Stomach (tissue), 9 donors: ENCODE measurements around the gene CHI3L1. TPM values are rescaled to one million over a fixed set of nuclear protein-coding genes. Genes with fewer than 3 reads are reported as not detected.
A peak's percentile ranks its signal among the peaks of the same experiment; 100 is the strongest.

Experiments
- DNase-seq, 2 donors: peaks; one replicate each; pipeline versions ENCODE4 v3.0.0 to v3.0.0-alpha.2; 2013 to 2019
- H3K27ac ChIP-seq, 5 donors: fragments of 200-600 bp in 4 of 5; sonication (generic) in 4 of 5; one replicate each; pipeline ENCODE4 v1.5.1; 2013 to 2019; ENCODE audit warnings: mild to moderate bottlenecking in 1 of 5, moderate library complexity in 1 of 5
- H3K27me3 ChIP-seq, 3 donors: fragments of 200-600 bp; sonication (generic); one replicate each; pipeline ENCODE4 v1.5.1; 2017 to 2019; ENCODE audit warnings: mixed run types in 1 of 3
- H3K36me3 ChIP-seq, 4 donors: fragments of 200-600 bp; sonication (generic); 1 replicate in 3 of 4; 2 replicates in 1 of 4; pipeline ENCODE4 v1.5.1; 2016 to 2019
- H3K4me1 ChIP-seq, 4 donors: fragments of 200-600 bp; sonication (generic); one replicate each; pipeline ENCODE4 v1.5.1; 2016 to 2019
- H3K4me3 ChIP-seq, 4 donors: fragments of 200-600 bp; sonication (generic) in 3 of 4; one replicate each; pipeline ENCODE4 v1.5.1; 2016 to 2019; ENCODE audit warnings: mild to moderate bottlenecking in 1 of 4
- H3K9me3 ChIP-seq, 4 donors: fragments of 200-600 bp; sonication (generic); one replicate each; pipeline ENCODE4 v1.5.1; 2016 to 2019
- EP300 ChIP-seq: sonication (generic); formaldehyde crosslinking; IDR thresholded peaks from one replicate; pipeline ENCODE4 v1.6.1; 2017; ENCODE audit warnings: antibody characterized with exemption
- POLR2A ChIP-seq, 4 donors: fragments of 450-650 bp; IDR thresholded peaks; one replicate each; pipeline ENCODE4 v1.6.1; 2016; ENCODE audit warnings: antibody characterized with exemption in 4 of 4, control low read depth in 2 of 4, mild to moderate bottlenecking in 1 of 4, moderate library complexity in 1 of 4
- POLR2AphosphoS5 ChIP-seq, 3 donors: sonication (generic); formaldehyde crosslinking; IDR thresholded peaks; one replicate each; pipeline ENCODE4 v1.6.1; 2016; ENCODE audit warnings: antibody characterized with exemption in 3 of 3
- WGBS, 5 donors: extraction: QIAGEN DNeasy Blood & Tissue Kit in 3 of 5; methylation state at CpG; one replicate each; pipeline versions ENCODE4 v1.1.5 to v1.1.7; 2013 to 2018; 5-methylcytosine and 5-hydroxymethylcytosine counted together
- intact Hi-C: fragments of 100-400 bp; cut with DNase I; formaldehyde crosslinking; loops from one replicate; pipeline ENCODE4 v1.15.1; 2023; ENCODE audit warnings: low total_unique reads
- polyA plus RNA-seq, 3 donors: library from polyadenylated mRNA; stranded (reverse); fragments of 200-250 nt; gene quantifications; one replicate each; pipeline ENCODE4 v1.2.3, GENCODE V29; 2013
- total RNA-seq, 5 donors: library from RNA; depleted of rRNA; stranded (reverse); fragments of >200 nt; gene quantifications; one replicate each; pipeline versions ENCODE4 v1.1.0 to v1.2.3, GENCODE V29; 2014 to 2016
- TF ChIP-seq, protein P1 (sequence below), 7 experiments: fragments of 450-650 bp in 4 of 7; fragments of 200-600 bp in 3 of 7; sonication (generic) in 3 of 7; IDR thresholded peaks; one replicate each; pipeline ENCODE4 v1.5.1; 2016 to 2019; ENCODE audit warnings: antibody characterized with exemption in 7 of 7, control low read depth in 2 of 7, mild to moderate bottlenecking in 1 of 7
- donor health status: healthy with polysubstance abuse.
- donor health status: Bipolar disorder and iron deficiency.
- donor health status: healthy.

The CHI3L1 gene
- total and polyA plus RNA-seq, 8 donors: 1.1 to 28.1 (median 3.9) TPM; not detected in 3

DNA sequence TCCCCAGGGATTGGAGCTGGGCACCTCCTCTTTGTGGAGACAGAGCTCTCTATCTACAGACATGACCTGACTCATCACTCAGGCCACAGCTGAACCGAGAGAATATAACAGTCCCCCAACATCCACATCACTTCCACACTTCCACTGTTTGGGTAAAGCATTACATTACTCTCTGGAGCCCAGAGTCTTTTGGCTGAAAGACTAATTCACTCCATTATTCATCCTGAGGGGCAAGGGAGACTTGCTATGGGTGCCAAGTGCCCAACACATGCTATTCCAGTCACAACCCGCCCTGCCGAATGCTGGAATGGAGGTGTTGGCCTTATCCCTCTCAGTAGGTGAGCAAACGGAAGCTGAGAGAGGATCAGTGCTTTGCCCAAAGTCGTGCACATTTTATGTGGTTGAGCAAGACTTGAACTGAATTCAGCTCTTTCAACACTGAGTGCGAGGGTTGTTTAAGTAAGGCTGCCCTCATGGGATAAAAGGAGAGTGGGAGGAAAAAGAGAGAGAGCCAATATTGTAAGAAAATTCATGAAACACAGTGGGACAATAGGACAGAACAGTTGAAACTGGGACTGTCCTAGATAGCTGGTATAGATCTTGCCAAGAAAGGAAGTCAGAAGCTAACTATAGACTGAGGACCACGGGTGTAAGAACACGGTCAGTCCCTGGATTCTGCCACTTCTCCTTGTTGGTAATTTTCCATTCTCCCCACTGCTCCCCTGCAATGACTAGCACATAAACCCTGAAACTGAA lies 13.5 kb upstream of the CHI3L1 start:
- Histone ChIP-seq H3K9me3 (no peaks in the 10 kb centered on the region), H3K36me3 (no peaks in the 10 kb centered on the region), H3K27ac (peak overlapping the region in 4 of 5 donors; percentile 59 to 84 (median 73)), H3K4me1 (peaks cover 0 to 33% (median 14%) of the 10 kb centered on the region in 4 donors), H3K27me3 (peaks cover 0 to 20% (median 0%) of the 10 kb centered on the region in 3 donors), H3K4me3 (no peak overlapping the region)
- WGBS, 5 donors: 47 to 64% (median 55%) methylated on average over 8 of the region's 8 CpGs
- peak in 1 of 2 donors; percentile 18 for DNase-seq
- TF ChIP-seq EP300 (no peak), POLR2AphosphoS5 (IDR thresholded peaks at IDR 0.05) (peak in 2 of 3 donors; percentile 50 to 66)
- intact Hi-C loops: no loop called here

DNA sequence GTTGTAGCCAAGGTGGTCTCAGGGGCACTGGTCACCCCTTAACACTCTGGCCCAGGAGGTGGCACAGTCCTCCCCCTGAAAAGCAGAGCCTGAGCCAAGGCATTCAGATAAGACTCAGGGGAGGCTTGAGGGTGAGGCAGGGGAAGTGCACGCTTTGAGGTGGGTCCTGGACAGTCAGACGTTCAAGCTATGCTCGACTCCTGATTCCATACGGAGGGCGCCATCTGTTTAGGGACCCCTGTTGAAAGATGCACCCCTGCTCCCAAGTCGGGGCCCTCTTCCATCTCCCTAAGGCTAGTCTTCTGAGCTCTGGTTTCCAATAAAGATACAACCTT lies 12.9 kb upstream of the CHI3L1 start:
- no peak overlapping the region for H3K4me3 ChIP-seq
- DNase-seq: peak in 1 of 2 donors; percentile 21
- intact Hi-C loops: no loop called here
- peak overlapping the region in 4 of 5 donors; percentile 59 to 84 (median 73) for H3K27ac ChIP-seq
- TF ChIP-seq POLR2A (IDR thresholded peaks at IDR 0.05) (no peak), EP300 (no peak), POLR2AphosphoS5 (IDR thresholded peaks at IDR 0.05) (no peak)
- TF ChIP-seq, protein P1, sequence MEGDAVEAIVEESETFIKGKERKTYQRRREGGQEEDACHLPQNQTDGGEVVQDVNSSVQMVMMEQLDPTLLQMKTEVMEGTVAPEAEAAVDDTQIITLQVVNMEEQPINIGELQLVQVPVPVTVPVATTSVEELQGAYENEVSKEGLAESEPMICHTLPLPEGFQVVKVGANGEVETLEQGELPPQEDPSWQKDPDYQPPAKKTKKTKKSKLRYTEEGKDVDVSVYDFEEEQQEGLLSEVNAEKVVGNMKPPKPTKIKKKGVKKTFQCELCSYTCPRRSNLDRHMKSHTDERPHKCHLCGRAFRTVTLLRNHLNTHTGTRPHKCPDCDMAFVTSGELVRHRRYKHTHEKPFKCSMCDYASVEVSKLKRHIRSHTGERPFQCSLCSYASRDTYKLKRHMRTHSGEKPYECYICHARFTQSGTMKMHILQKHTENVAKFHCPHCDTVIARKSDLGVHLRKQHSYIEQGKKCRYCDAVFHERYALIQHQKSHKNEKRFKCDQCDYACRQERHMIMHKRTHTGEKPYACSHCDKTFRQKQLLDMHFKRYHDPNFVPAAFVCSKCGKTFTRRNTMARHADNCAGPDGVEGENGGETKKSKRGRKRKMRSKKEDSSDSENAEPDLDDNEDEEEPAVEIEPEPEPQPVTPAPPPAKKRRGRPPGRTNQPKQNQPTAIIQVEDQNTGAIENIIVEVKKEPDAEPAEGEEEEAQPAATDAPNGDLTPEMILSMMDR (IDR thresholded peaks at IDR 0.05): no peak
- H3K9me3 ChIP-seq: no peaks in the 10 kb centered on the region
- H3K27me3 ChIP-seq: peaks cover 0 to 20% (median 0%) of the 10 kb centered on the region in 3 donors
- WGBS, 5 donors: 88 to 91% (median 89%) methylated on average over 6 of the region's 6 CpGs
- peaks cover 0 to 33% (median 14%) of the 10 kb centered on the region in 4 donors for H3K4me1 ChIP-seq
- no peaks in the 10 kb centered on the region for H3K36me3 ChIP-seq

DNA sequence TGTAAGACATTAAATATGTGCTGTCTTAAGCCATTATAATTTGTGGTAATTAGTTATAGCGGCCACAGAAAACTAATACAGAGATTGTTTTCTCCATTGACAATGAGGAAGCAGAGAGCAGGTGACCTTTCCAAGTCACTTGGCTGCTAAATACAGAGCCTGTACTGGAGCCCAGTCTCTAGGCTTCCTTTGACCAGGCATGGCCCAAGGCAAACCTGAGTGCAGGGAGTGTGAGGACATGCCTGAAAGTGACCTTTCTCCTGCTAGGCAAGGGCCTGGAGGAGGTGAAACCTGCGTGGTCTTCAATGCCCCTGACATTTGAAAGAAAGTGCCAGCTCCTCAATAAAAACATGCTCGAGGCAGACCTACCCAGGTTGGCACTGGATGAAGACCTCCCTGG lies 12.5 kb upstream of the CHI3L1 start:
- 74 to 84% (median 83%) methylated on average over 2 to 3 of the region's 3 CpGs for WGBS, 5 donors
- Histone ChIP-seq H3K27ac (peak overlapping the region in 4 of 5 donors; percentile 59 to 84 (median 73)), H3K9me3 (no peaks in the 10 kb centered on the region)

DNA sequence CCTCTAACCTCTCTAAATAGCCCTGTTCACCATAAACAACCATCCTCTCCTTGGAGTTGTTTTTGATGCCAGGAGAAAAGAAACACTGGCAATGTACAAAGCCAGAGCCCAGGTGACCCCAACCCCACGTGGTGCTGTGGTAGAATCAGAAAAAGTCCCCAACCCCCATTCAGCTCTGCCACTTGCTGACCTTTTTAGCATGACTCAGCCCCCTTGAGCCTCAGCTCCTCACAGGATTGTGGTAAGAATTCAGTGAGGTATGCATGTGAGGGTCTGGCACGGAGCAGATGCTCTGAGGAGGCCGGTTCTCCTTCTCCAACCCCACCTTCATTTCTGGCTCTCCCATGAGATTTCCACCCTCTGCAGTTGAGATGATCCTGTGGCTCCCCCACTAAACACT lies 11.1 kb upstream of the CHI3L1 start:
- no peaks in the 10 kb centered on the region for H3K36me3 ChIP-seq
- no peak for TF ChIP-seq POLR2AphosphoS5 (IDR thresholded peaks at IDR 0.05)
- no peak for TF ChIP-seq EP300
- TF ChIP-seq, protein P1 (IDR thresholded peaks at IDR 0.05): no peak
- no peak for TF ChIP-seq POLR2A (IDR thresholded peaks at IDR 0.05)
- H3K27ac ChIP-seq: no peak overlapping the region
- H3K4me1 ChIP-seq: peaks cover 0 to 33% (median 14%) of the 10 kb centered on the region in 4 donors
- no peak overlapping the region for H3K4me3 ChIP-seq
- DNase-seq: no peak
- intact Hi-C loops: no loop called here
- WGBS, 5 donors: 48 to 61% (median 56%) methylated on average over 3 of the region's 3 CpGs
- no peaks in the 10 kb centered on the region for H3K9me3 ChIP-seq
- H3K27me3 ChIP-seq: peaks cover 0 to 20% (median 0%) of the 10 kb centered on the region in 3 donors

More for the DNA sequence above, 12.5 kb upstream of the CHI3L1 start:
- Histone ChIP-seq H3K27me3 (peaks cover 0 to 20% (median 0%) of the 10 kb centered on the region in 3 donors), H3K4me1 (peaks cover 0 to 33% (median 14%) of the 10 kb centered on the region in 4 donors), H3K4me3 (no peak overlapping the region), H3K36me3 (no peaks in the 10 kb centered on the region)
- intact Hi-C loops: no loop called here
- TF ChIP-seq EP300 (no peak), POLR2AphosphoS5 (IDR thresholded peaks at IDR 0.05) (no peak), POLR2A (IDR thresholded peaks at IDR 0.05) (no peak)
- TF ChIP-seq, protein P1 (IDR thresholded peaks at IDR 0.05): no peak
- DNase-seq: no peak

DNA sequence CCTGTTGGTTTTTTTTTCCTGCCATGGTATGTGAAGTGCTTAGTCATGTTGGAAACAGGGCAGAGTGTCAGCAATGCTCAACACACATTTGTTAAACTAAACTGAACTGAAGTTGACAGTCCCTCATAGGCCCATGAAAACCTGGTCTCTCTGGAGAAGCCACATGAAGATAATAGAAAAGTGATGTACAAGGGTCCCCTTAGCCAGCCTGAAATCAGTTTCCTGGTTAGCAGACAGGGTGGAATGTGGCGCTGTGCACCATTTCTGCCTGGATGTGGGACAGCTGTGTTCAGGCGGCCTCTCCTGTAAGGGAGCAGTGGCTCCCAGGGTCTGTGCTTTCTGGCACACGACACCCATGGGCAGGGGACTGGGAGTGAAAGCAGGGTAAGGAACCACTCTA lies 9.9 kb upstream of the CHI3L1 start:
- Histone ChIP-seq H3K9me3 (no peaks in the 10 kb centered on the region), H3K4me3 (no peak overlapping the region), H3K36me3 (no peaks in the 10 kb centered on the region), H3K27me3 (peaks cover 0 to 13% (median 0%) of the 10 kb centered on the region in 3 donors), H3K4me1 (peaks cover 0 to 24% (median 14%) of the 10 kb centered on the region in 4 donors), H3K27ac (peak overlapping the region in 1 of 5 donors; percentile 43)
- WGBS, 5 donors: 73 to 94% (median 85%) methylated on average over 3 of the region's 3 CpGs
- TF ChIP-seq POLR2AphosphoS5 (IDR thresholded peaks at IDR 0.05) (no peak), POLR2A (IDR thresholded peaks at IDR 0.05) (no peak), EP300 (no peak)
- TF ChIP-seq, protein P1 (IDR thresholded peaks at IDR 0.05): no peak
- intact Hi-C loops: no loop called here
- peak in 1 of 2 donors; percentile 22 for DNase-seq
